BE2C (cell line): ENCODE results near the gene DAB1.

Experiments
- DNase-seq: peaks from one replicate; pipeline ENCODE4 v3.0.0-alpha.2; 2020
- H3K27me3 ChIP-seq: fragments of 250-450 bp; sonication (Bioruptor Pico); 2 replicates; pipeline ENCODE4 v1.5.1; 2020; ENCODE audit warnings: mild to moderate bottlenecking
- H3K36me3 ChIP-seq: fragments of 250-450 bp; sonication (Bioruptor Pico); 2 replicates; pipeline ENCODE4 v1.5.1; 2020; ENCODE audit warnings: mild to moderate bottlenecking
- H3K4me1 ChIP-seq: fragments of 250-450 bp; sonication (Bioruptor Pico); 2 replicates; pipeline ENCODE4 v1.5.1; 2020
- H3K4me3 ChIP-seq: 2 replicates; pipeline ENCODE4 v1.5.1; 2011; ENCODE audit warnings: low read depth, low read length
- H3K9me3 ChIP-seq: fragments of 250-450 bp; sonication (Bioruptor Pico); 2 replicates; pipeline ENCODE4 v1.5.1; 2020
- CTCF ChIP-seq: IDR thresholded peaks from 2 replicates; pipeline ENCODE4 v1.5.1; 2012; ENCODE audit warnings: mild to moderate bottlenecking, low read depth, low read length

DAB1 gene

GRCh38 chr1:57249511-57249910 lies 174.3 kb downstream of the DAB1 start:
- Histone ChIP-seq H3K27me3 (no peaks in the 10 kb centered on the region), H3K9me3 (no peaks in the 10 kb centered on the region), H3K4me1 (no peaks in the 10 kb centered on the region), H3K4me3 (no peak overlapping the region), H3K36me3 (no peaks in the 10 kb centered on the region)
- TF ChIP-seq CTCF = no peak
- no peak for DNase-seq

GRCh38 chr1:57248830-57249229 lies 175.0 kb downstream of the DAB1 start:
- no peak for DNase-seq
- H3K4me3 ChIP-seq = no peak overlapping the region
- H3K27me3 ChIP-seq = no peaks in the 10 kb centered on the region
- H3K36me3 ChIP-seq = no peaks in the 10 kb centered on the region
- no peak for TF ChIP-seq CTCF
- no peaks in the 10 kb centered on the region for H3K9me3 ChIP-seq
- no peaks in the 10 kb centered on the region for H3K4me1 ChIP-seq

- Histone ChIP-seq H3K36me3 (no peaks in the 10 kb centered on the region), H3K9me3 (no peaks in the 10 kb centered on the region), H3K4me1 (no peaks in the 10 kb centered on the region), H3K4me3 (no peak overlapping the region), H3K27me3 (no peaks in the 10 kb centered on the region)
- TF ChIP-seq CTCF = no peak
- no peak for DNase-seq
Observed at GRCh38 chr1:57238233-57238781, 185.6 kb downstream of the DAB1 start.

- Histone ChIP-seq H3K36me3 (no peaks in the 10 kb centered on the region), H3K4me1 (no peaks in the 10 kb centered on the region), H3K9me3 (no peaks in the 10 kb centered on the region), H3K27me3 (no peaks in the 10 kb centered on the region), H3K4me3 (no peak overlapping the region)
- no peak for DNase-seq
- TF ChIP-seq CTCF = no peak
Observed at GRCh38 chr1:57235730-57236510, 187.9 kb downstream of the DAB1 start.

GRCh38 chr1:57234459-57234858 lies 189.4 kb downstream of the DAB1 start:
- Histone ChIP-seq H3K9me3 (no peaks in the 10 kb centered on the region), H3K4me3 (no peak overlapping the region), H3K4me1 (no peaks in the 10 kb centered on the region), H3K36me3 (no peaks in the 10 kb centered on the region), H3K27me3 (no peaks in the 10 kb centered on the region)
- TF ChIP-seq CTCF = no peak
- DNase-seq = no peak

- no peak overlapping the region for H3K4me3 ChIP-seq
- no peaks in the 10 kb centered on the region for H3K4me1 ChIP-seq
- H3K36me3 ChIP-seq = no peaks in the 10 kb centered on the region
- no peak for TF ChIP-seq CTCF
- H3K27me3 ChIP-seq = no peaks in the 10 kb centered on the region
- no peaks in the 10 kb centered on the region for H3K9me3 ChIP-seq
- DNase-seq = no peak
Observed at GRCh38 chr1:57232500-57232899, 191.4 kb downstream of the DAB1 start.
